Liver (tissue), 9 donors: Measurements from ENCODE around the gene TMEM145. TPM values are rescaled to one million over a fixed set of nuclear protein-coding genes. Genes with fewer than 3 reads are reported as not detected.

Experiments used
- DNase-seq: peaks from one replicate; pipeline ENCODE4 v3.0.0-alpha.2; 2017; ENCODE audit warnings: low spot score
- H3K27ac ChIP-seq, 2 donors: one replicate each; pipeline ENCODE4 v1.7.0; 2013; ENCODE audit warnings: inconsistent platforms in 2 of 2, low read length in 2 of 2, control low read depth in 1 of 2, low read depth in 1 of 2, mild to moderate bottlenecking in 1 of 2
- H3K27me3 ChIP-seq, 4 donors: one replicate each; pipeline versions ENCODE4 v1.6.1 to v1.7.0; 2013; ENCODE audit warnings: low read length in 3 of 4, inconsistent platforms in 1 of 4, mild to moderate bottlenecking in 1 of 4, moderate library complexity in 1 of 4; ENCODE audit not compliant: control insufficient read depth in 4 of 4, insufficient read depth in 4 of 4
- H3K36me3 ChIP-seq, 4 donors: one replicate each; pipeline versions ENCODE4 v1.6.1 to v1.7.0; 2013; ENCODE audit warnings: low read length in 3 of 4, mild to moderate bottlenecking in 3 of 4, low read depth in 1 of 4, moderate library complexity in 1 of 4; ENCODE audit not compliant: control insufficient read depth in 4 of 4, insufficient read depth in 3 of 4
- H3K4me1 ChIP-seq, 4 donors: one replicate each; pipeline versions ENCODE4 v1.6.1 to v1.7.0; 2013; ENCODE audit warnings: low read length in 3 of 4, mild to moderate bottlenecking in 3 of 4, moderate library complexity in 1 of 4; ENCODE audit not compliant: control insufficient read depth in 4 of 4, insufficient read depth in 4 of 4
- H3K4me3 ChIP-seq, 3 donors: one replicate each; pipeline versions ENCODE4 v1.6.1 to v1.7.0; 2013; ENCODE audit warnings: low read length in 3 of 3, control low read depth in 1 of 3, low read depth in 1 of 3, mild to moderate bottlenecking in 1 of 3
- H3K9ac ChIP-seq, 2 donors: one replicate each; pipeline ENCODE4 v1.7.0; 2013; ENCODE audit warnings: low read length in 2 of 2, mild to moderate bottlenecking in 2 of 2, moderate library complexity in 2 of 2, control low read depth in 1 of 2, low read depth in 1 of 2
- H3K9me3 ChIP-seq, 4 donors: one replicate each; pipeline versions ENCODE4 v1.6.1 to v1.7.0; 2013; ENCODE audit warnings: low read length in 3 of 4; ENCODE audit not compliant: control insufficient read depth in 4 of 4
- CTCF ChIP-seq: fragments of 150-350 bp; IDR thresholded peaks from 2 replicates; pipeline ENCODE4 v1.5.1; 2017; ENCODE audit warnings: improper control_type of control experiment, low read depth, low read length; ENCODE audit not compliant: missing input control
- EGR1 ChIP-seq, 2 donors: IDR thresholded peaks; 2 replicates each; pipeline ENCODE4 v1.6.1; 2016 to 2018; ENCODE audit warnings: antibody characterized with exemption in 2 of 2, low read depth in 2 of 2
- FOXA2 ChIP-seq: IDR thresholded peaks from 2 replicates; pipeline ENCODE4 v1.6.1; 2016; ENCODE audit warnings: antibody characterized with exemption
- GABPA ChIP-seq, 2 donors: IDR thresholded peaks in 1 of 2; conservative IDR thresholded peaks in 1 of 2; 2 replicates each; pipeline ENCODE4 v1.6.1; 2016; ENCODE audit warnings: antibody characterized with exemption in 2 of 2, mild to moderate bottlenecking in 1 of 2, moderate library complexity in 1 of 2
- HNF4A ChIP-seq, 2 donors: conservative IDR thresholded peaks; 2 replicates each; pipeline ENCODE4 v1.6.1; 2016; ENCODE audit warnings: antibody characterized with exemption in 2 of 2, mild to moderate bottlenecking in 2 of 2
- HNF4G ChIP-seq: IDR thresholded peaks from 2 replicates; pipeline ENCODE4 v1.6.1; 2016; ENCODE audit warnings: antibody characterized with exemption
- JUND ChIP-seq, 2 donors: IDR thresholded peaks; 2 replicates each; pipeline ENCODE4 v1.6.1; 2016; ENCODE audit warnings: antibody characterized with exemption in 2 of 2
- NR2F2 ChIP-seq: IDR thresholded peaks from 2 replicates; pipeline ENCODE4 v1.6.1; 2016; ENCODE audit warnings: antibody characterized with exemption
- RXRA ChIP-seq, 2 donors: IDR thresholded peaks; 2 replicates each; pipeline ENCODE4 v1.6.1; 2017 to 2018; ENCODE audit warnings: antibody characterized with exemption in 2 of 2, mild to moderate bottlenecking in 1 of 2
- TAF1 ChIP-seq: conservative IDR thresholded peaks from 2 replicates; pipeline ENCODE4 v1.6.1; 2016; ENCODE audit warnings: antibody characterized with exemption, mild to moderate bottlenecking
- YY1 ChIP-seq: IDR thresholded peaks from 2 replicates; pipeline ENCODE4 v1.6.1; 2016; ENCODE audit warnings: antibody characterized with exemption, mild to moderate bottlenecking
- ZBTB33 ChIP-seq: IDR thresholded peaks from 2 replicates; pipeline ENCODE4 v1.6.1; 2016; ENCODE audit warnings: antibody characterized with exemption
- WGBS: extraction: QIAGEN DNeasy Blood & Tissue Kit; methylation state at CpG from one replicate; pipeline ENCODE4 v1.1.7; 2013; 5-methylcytosine and 5-hydroxymethylcytosine counted together
- polyA plus RNA-seq, 2 donors: library from polyadenylated mRNA; stranded (reverse) in 1 of 2; unstranded in 1 of 2; fragments of 200-250 nt in 1 of 2; fragments of >200 nt in 1 of 2; fragmentation: Nextera tagmentation in 1 of 2; extraction: Ambion mirVana in 1 of 2; gene quantifications; one replicate each; pipeline versions ENCODE4 v1.2.1 to v1.2.3, GENCODE V29; 2013 to 2015
- total RNA-seq, 2 donors: library from RNA; depleted of rRNA; stranded (reverse); fragments of >200 nt; gene quantifications; one replicate each; pipeline ENCODE4 v1.2.3, GENCODE V29; 2014
- TF ChIP-seq, protein P1 (sequence below): IDR thresholded peaks from 2 replicates; pipeline ENCODE4 v1.6.1; 2016; ENCODE audit warnings: antibody characterized with exemption, mild to moderate bottlenecking
- TF ChIP-seq, protein P2 (sequence below): IDR thresholded peaks from 2 replicates; pipeline ENCODE4 v1.6.1; 2016; ENCODE audit warnings: antibody characterized with exemption
- donor health status: healthy.
- donor health status: healthy.
- donor health status: healthy.
- donor health status: healthy.
- donor health status: healthy.

TMEM145 gene
- total and polyA plus RNA-seq, 4 donors: 0.02 to 0.08 TPM; not detected in 2

DNA sequence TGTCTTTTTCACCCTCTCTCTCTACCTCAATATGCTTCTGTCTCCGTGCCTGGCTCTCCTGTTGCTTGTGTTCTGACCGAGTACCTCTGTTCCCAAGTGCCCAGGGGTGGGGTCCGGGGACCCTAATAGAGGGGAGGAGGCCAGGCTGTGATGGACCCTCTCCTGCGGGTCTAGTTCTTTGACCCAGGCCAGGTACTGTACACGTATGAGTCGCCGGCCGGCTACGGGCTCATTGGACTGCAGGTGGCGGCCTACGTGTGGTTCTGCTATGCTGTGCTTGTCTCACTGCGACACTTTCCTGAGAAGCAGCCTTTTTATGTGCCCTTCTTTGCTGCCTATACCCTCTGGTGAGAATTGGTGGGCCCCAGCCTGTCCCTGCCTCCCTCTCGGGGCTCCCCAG is 4.4 kb downstream of the TMEM145 start:
- Histone ChIP-seq H3K9me3 (no peaks in the 10 kb centered on the region), H3K4me3 (no peak overlapping the region), H3K36me3 (no peaks in the 10 kb centered on the region), H3K27me3 (no peaks in the 10 kb centered on the region), H3K4me1 (peaks cover 2 to 11% (median 8%) of the 10 kb centered on the region in 4 donors), H3K27ac (no peak overlapping the region), H3K9ac (no peak overlapping the region)
- TF ChIP-seq GABPA (IDR thresholded peaks at IDR 0.05 in 1 of 2, conservative IDR thresholded peaks at IDR 0.05 in 1 of 2): no peak
- TF ChIP-seq RXRA (IDR thresholded peaks at IDR 0.05): no peak
- no peak for TF ChIP-seq TAF1
- no peak for TF ChIP-seq FOXA2
- TF ChIP-seq HNF4A (conservative IDR thresholded peaks at IDR 0.05): no peak
- TF ChIP-seq YY1: no peak
- no peak for TF ChIP-seq NR2F2
- no peak for TF ChIP-seq EGR1 (IDR thresholded peaks at IDR 0.05; ENCODE audit: low read depth in 2 of 2)
- TF ChIP-seq, protein P1, sequence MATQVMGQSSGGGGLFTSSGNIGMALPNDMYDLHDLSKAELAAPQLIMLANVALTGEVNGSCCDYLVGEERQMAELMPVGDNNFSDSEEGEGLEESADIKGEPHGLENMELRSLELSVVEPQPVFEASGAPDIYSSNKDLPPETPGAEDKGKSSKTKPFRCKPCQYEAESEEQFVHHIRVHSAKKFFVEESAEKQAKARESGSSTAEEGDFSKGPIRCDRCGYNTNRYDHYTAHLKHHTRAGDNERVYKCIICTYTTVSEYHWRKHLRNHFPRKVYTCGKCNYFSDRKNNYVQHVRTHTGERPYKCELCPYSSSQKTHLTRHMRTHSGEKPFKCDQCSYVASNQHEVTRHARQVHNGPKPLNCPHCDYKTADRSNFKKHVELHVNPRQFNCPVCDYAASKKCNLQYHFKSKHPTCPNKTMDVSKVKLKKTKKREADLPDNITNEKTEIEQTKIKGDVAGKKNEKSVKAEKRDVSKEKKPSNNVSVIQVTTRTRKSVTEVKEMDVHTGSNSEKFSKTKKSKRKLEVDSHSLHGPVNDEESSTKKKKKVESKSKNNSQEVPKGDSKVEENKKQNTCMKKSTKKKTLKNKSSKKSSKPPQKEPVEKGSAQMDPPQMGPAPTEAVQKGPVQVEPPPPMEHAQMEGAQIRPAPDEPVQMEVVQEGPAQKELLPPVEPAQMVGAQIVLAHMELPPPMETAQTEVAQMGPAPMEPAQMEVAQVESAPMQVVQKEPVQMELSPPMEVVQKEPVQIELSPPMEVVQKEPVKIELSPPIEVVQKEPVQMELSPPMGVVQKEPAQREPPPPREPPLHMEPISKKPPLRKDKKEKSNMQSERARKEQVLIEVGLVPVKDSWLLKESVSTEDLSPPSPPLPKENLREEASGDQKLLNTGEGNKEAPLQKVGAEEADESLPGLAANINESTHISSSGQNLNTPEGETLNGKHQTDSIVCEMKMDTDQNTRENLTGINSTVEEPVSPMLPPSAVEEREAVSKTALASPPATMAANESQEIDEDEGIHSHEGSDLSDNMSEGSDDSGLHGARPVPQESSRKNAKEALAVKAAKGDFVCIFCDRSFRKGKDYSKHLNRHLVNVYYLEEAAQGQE: no peak
- WGBS: 92% methylated on average over 13 of the region's 13 CpGs
- no peak for DNase-seq

DNA sequence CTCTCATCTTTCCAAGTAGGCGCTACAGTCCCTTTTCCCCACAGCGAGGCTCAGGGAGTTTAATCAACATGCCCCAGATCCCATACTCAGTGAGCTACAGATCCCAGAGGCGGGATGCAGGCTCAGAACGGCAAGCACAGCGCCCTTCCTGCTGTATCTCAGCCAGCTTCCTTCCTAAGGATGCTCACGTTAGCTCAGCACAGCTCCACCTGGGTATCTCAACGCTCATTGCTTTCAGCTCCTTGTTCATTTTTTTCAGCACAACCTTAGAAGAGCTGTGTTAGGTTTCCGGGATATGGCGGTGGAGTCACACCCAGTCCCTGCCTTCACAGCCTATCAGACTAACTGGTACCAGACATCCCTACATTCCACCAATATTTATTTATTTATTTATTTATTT is 9.2 kb downstream of the TMEM145 start:
- no peaks in the 10 kb centered on the region for H3K27me3 ChIP-seq
- H3K9ac ChIP-seq: no peak overlapping the region
- no peaks in the 10 kb centered on the region for H3K36me3 ChIP-seq
- H3K4me1 ChIP-seq: peaks cover 10 to 23% (median 19%) of the 10 kb centered on the region in 4 donors
- TF ChIP-seq HNF4G: no peak
- TF ChIP-seq, protein P1: no peak
- no peak for TF ChIP-seq NR2F2
- no peak for TF ChIP-seq CTCF
- TF ChIP-seq, protein P2, sequence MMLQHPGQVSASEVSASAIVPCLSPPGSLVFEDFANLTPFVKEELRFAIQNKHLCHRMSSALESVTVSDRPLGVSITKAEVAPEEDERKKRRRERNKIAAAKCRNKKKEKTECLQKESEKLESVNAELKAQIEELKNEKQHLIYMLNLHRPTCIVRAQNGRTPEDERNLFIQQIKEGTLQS: no peak
- TF ChIP-seq ZBTB33: no peak
- no peak for TF ChIP-seq RXRA (IDR thresholded peaks at IDR 0.05)
- TF ChIP-seq HNF4A (conservative IDR thresholded peaks at IDR 0.05): no peak
- TF ChIP-seq JUND (IDR thresholded peaks at IDR 0.05): no peak
- TF ChIP-seq TAF1: no peak
- H3K4me3 ChIP-seq: no peak overlapping the region
- WGBS: 74% methylated on average over 9 of the region's 9 CpGs
- no peak overlapping the region for H3K27ac ChIP-seq
- DNase-seq: no peak
- H3K9me3 ChIP-seq: no peaks in the 10 kb centered on the region
